Measurements from ENCODE around the gene OR4D11.

OR4D11 gene

DNA sequence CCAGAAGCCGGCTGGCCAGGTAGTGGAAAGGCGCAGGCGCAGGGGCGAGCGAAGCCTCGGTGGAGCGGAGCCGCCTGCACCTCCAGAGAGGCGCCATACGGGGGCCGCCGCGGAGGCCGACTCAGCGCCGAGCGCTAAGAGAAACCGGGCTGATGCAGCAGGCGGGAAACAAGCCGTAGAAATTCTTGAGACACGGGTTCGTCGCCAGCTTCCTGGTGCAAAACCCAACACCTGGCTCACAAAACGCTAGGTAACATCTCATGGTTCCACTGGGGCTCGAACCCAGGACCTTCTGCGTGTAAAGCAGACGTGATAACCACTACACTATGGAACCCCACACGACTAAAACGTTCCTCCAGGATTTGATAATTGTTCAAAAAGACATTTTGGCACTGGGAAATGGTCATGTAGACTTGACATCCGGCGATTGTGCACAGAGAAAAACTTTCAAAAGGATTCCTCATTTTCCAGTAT lies 47.0 kb downstream of the OR4D11 start:
- DNase-seq = peak; percentile 64

DNA sequence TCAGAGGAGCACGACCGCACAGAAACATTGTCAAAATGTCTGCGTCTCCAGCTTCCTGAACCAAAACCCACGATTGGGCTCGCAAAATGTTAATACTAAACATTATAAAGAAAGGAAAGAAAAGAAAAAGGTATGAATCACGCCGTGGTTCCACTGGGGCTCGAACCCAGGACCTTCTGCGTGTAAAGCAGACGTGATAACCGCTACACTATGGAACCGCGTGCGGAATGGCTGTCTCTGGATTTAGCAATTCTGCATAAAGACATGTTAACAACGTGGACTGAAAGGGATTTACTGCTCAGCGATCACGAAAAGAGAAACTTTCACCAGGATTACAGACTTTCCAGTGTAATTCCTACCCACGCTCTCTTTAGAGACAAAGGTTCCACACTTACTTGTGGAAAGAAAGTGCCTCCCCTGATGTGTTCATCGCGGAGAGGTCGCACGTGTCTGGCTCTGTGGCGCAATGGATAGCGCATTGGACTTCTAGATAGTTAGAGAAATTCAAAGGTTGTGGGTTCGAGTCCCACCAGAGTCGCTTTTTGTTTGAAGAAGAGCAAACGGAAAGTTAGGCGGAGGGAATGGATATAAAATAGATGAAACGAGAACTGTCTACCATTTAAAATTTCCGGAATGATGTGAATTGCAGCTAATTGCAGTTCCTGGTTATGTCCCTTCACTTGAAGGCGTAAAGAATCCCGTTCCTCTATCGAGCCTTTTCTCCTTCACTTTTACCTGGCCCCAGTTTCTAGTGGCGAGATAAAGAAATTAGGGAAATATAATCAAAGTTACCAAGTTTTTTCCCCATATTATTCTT lies 47.7 kb downstream of the OR4D11 start:
- DNase-seq = no peak

DNA sequence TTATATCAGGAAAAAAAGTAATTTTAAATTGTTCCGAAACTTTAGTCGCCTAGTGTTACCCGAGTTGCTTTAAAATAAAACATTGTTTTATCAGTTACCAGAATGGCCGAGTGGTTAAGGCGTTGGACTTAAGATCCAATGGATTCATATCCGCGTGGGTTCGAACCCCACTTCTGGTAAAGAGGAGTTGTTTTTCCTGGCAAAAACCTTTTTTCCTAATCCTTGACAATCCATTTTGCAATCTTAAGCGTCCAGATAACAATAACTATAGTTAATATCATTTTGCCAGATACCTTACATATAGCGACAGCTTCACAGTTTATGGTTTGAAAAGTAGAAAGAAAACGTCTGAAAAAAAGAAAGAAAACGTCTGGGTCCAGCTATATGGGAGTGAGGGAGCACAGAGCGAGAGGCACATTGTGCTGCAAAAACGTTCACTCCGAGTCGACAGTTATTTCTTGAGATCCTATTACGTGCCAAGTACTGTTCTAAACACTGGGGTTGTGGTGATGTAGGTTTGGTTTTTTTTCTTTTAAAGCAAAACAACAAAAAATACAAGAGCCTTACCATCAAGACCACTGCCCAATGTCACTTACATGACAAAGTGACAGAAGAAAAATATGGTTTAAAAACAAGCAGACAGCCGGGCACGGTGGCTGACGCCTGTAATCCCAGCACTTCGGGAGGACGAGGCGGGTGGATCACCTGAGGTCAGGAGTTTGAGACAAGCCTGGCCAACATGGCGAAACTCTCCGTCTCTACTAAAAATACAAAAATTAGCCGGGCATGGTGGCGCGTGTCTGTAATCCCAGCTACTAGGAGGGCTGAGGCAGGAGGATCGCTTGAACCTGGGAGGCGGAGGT lies 48.5 kb downstream of the OR4D11 start:
- no peak for DNase-seq

DNA sequence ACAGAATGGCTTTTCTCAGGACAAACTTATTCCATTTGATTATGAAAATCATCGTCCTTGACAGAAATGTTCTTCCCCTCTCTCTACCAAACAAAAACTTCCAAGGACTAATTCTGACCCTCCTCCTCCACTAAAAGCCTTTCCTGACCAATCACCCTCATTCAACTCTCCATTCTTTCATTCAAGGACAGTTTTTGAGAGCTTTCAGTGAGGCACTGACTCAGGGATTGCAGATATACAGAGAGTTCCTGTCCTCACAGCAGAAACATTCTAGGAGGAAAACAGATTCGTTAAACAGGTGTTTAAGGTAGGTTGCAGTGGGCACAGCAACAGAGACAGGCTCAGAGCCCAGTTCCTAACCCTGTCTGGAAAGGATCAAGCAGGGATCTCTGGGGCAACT lies 49.5 kb downstream of the OR4D11 start:
- DNase-seq = no peak

DNA sequence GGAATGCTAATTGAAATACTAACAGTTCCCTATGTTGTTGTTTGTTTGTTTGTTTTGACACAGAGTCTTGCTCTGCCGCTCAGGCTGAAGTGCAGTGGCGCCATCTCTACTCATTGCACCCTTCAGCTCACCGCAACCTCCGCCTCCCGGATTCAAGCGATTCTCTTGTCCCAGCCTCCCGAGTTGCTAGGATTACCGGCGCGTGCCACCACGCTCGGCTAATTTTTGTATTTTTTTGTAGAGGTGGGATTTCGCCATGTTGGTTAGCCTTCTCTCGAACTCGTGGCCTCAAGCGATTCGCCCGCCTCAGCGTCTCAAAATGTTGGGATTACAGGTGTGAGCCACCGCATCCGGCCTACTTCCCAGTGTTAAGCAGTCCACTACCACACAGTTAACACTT lies 49.9 kb downstream of the OR4D11 start:
- no peak for DNase-seq
